Islet precursor cell (in vitro differentiated cells): ENCODE measurements around the gene DTNBP1.
A peak's percentile ranks its signal among the peaks of the same experiment; 100 is the strongest.
"Not testable (repeated sequence)": the region's sequence is repeated elsewhere in the genome, so short reads cannot be mapped to it uniquely, and the experiment has no call there.

Source experiments
- DNase-seq: peaks from one replicate; pipeline ENCODE4 v3.0.0-alpha.2; 2018

Gene DTNBP1

GRCh38 chr6:15662326-15663129 lies at the start of gene DTNBP1:
TSS of gene DTNBP1 (minus strand) at chr6:15663028. CDS start at chr6:15662869, 159 bp downstream.
- DNase-seq, result peak; percentile 88

- DNase-seq, result no peak
Observed at GRCh38 chr6:15709651-15710269, 46.9 kb upstream of the DTNBP1 start.

GRCh38 chr6:15708231-15708630 lies 45.4 kb upstream of the DTNBP1 start:
- no peak for DNase-seq

- DNase-seq, result no peak
Observed at GRCh38 chr6:15705981-15706380, 43.2 kb upstream of the DTNBP1 start.

GRCh38 chr6:15698471-15698870 lies 35.6 kb upstream of the DTNBP1 start:
- no peak for DNase-seq

GRCh38 chr6:15697895-15698294 lies 35.1 kb upstream of the DTNBP1 start:
- DNase-seq, result no peak

- DNase-seq, result peak; percentile 88
Observed at GRCh38 chr6:15691250-15691869, 28.5 kb upstream of the DTNBP1 start.

- DNase-seq, result no peak
Observed at GRCh38 chr6:15690510-15690909, 27.7 kb upstream of the DTNBP1 start.

- DNase-seq, result no peak
Observed at GRCh38 chr6:15689586-15690482, 27.0 kb upstream of the DTNBP1 start.

GRCh38 chr6:15685619-15686018 lies 22.8 kb upstream of the DTNBP1 start:
- DNase-seq, result no peak

- DNase-seq, result no peak
Observed at GRCh38 chr6:15682965-15683822, 20.4 kb upstream of the DTNBP1 start.

- no peak for DNase-seq
Observed at GRCh38 chr6:15681946-15682345, 19.1 kb upstream of the DTNBP1 start.

GRCh38 chr6:15678514-15678913 lies 15.7 kb upstream of the DTNBP1 start:
- no peak for DNase-seq

GRCh38 chr6:15677822-15678221 lies 15.0 kb upstream of the DTNBP1 start:
- DNase-seq, result no peak

- no peak for DNase-seq
Observed at GRCh38 chr6:15675536-15676220, 12.8 kb upstream of the DTNBP1 start.

GRCh38 chr6:15674690-15675386 lies 12.0 kb upstream of the DTNBP1 start:
- DNase-seq, result no peak

- DNase-seq, result no peak
Observed at GRCh38 chr6:15673666-15674065, 10.8 kb upstream of the DTNBP1 start.

- DNase-seq, result no peak
Observed at GRCh38 chr6:15672818-15673217, 10.0 kb upstream of the DTNBP1 start.

- DNase-seq, result no peak
Observed at GRCh38 chr6:15672291-15672690, 9.5 kb upstream of the DTNBP1 start.

- DNase-seq, result no peak
Observed at GRCh38 chr6:15668918-15669317, 6.1 kb upstream of the DTNBP1 start.

- DNase-seq, result not testable (repeated sequence)
Observed at GRCh38 chr6:15666896-15667295, 4.1 kb upstream of the DTNBP1 start.
